ENCODE results near the gene PHKG2. TPM values are rescaled to one million over a fixed set of nuclear protein-coding genes. Genes with fewer than 3 reads are reported as not detected.

PHKG2 gene
- total and polyA plus RNA-seq, 3 donors from 2014 or later = 78.4 to 312 (median 129) TPM

DNA sequence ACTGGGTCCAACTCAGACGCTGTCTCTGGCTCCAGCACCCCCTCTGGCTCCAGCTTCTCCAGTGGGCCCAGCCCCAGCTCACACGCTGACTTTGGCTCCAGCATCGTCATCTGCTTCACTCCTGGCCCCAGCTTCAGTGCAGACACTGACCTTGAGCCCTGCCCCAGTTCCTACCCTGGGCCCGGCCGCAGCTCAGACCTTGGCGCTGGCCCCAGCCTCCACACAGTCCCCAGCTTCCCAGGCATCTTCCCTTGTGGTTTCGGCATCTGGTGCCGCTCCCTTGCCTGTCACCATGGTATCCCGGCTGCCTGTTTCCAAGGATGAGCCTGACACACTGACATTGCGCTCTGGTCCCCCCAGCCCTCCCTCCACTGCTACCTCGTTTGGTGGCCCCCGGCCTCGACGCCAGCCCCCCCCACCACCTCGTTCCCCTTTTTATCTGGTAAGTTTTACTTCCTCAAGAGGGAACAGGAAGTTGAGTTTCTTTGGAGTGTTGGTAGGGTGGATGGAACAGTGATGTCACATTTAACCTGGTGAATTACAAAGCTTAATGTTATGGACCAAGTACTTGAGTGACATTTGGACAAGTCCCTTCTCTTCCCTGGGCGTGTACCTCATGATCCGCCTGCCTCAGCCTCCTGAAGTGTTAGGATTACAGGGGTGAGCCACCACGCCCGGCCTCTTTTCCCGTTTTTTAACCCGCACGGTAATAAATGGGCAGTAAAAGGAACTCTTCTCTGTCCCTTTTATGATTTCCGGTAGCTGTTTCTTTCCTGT lies 23.4 kb upstream of the PHKG2 start:
- intact Hi-C loops (cut with DNase I; ENCODE audit: low total_unique reads) = no loop called here
- peak; percentile 72 for DNase-seq
- Histone ChIP-seq H3K4me1 (peaks cover 2% of the 10 kb centered on the region), H3K9me3 (no peaks in the 10 kb centered on the region), H3K4me3 (no peak overlapping the region), H3K27me3 (no peaks in the 10 kb centered on the region), H3K36me3 (ENCODE audit: low read depth, missing control alignments) (no peaks in the 10 kb centered on the region), H3K27ac (peak overlapping the region in 1 of 2 donors; percentile 46)
- WGBS, 2 donors = 58 to 66% methylated on average over 23 of the region's 23 CpGs
- TF ChIP-seq, protein P1, sequence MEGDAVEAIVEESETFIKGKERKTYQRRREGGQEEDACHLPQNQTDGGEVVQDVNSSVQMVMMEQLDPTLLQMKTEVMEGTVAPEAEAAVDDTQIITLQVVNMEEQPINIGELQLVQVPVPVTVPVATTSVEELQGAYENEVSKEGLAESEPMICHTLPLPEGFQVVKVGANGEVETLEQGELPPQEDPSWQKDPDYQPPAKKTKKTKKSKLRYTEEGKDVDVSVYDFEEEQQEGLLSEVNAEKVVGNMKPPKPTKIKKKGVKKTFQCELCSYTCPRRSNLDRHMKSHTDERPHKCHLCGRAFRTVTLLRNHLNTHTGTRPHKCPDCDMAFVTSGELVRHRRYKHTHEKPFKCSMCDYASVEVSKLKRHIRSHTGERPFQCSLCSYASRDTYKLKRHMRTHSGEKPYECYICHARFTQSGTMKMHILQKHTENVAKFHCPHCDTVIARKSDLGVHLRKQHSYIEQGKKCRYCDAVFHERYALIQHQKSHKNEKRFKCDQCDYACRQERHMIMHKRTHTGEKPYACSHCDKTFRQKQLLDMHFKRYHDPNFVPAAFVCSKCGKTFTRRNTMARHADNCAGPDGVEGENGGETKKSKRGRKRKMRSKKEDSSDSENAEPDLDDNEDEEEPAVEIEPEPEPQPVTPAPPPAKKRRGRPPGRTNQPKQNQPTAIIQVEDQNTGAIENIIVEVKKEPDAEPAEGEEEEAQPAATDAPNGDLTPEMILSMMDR (IDR thresholded peaks at IDR 0.05) = no peak
- TF ChIP-seq POLR2A (IDR thresholded peaks at IDR 0.05) = no peak

DNA sequence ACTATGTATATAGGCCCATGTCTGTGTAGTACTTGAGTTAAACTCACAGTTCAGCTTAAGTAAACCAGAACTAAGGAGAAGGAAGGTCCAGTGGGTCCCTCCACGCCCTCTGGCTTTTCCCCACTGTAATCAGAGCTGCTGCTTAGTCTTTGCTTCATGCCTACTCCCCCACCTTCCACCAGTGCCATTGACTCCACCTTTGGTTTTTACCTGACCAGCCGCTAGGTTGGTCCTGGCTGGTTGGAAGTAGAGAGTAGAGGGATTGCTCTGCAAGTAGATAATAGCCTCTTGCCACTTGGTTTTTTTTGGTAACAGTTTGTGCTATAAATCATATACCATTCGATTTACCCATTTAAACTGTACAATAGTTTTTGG lies 22.8 kb upstream of the PHKG2 start:
- H3K27ac ChIP-seq = peak overlapping the region in 1 of 2 donors; percentile 46
- 94 to 95% methylated on average over 3 of the region's 3 CpGs for WGBS, 2 donors
- no peak for DNase-seq
- H3K4me3 ChIP-seq = no peak overlapping the region
- H3K9me3 ChIP-seq = no peaks in the 10 kb centered on the region
- no peaks in the 10 kb centered on the region for H3K36me3 ChIP-seq (ENCODE audit: low read depth, missing control alignments)
- intact Hi-C loops (cut with DNase I; ENCODE audit: low total_unique reads) = no loop called here
- peaks cover 2% of the 10 kb centered on the region for H3K4me1 ChIP-seq
- no peak for TF ChIP-seq POLR2A (IDR thresholded peaks at IDR 0.05)
- TF ChIP-seq, protein P1 (IDR thresholded peaks at IDR 0.05) = no peak
- H3K27me3 ChIP-seq = no peaks in the 10 kb centered on the region

DNA sequence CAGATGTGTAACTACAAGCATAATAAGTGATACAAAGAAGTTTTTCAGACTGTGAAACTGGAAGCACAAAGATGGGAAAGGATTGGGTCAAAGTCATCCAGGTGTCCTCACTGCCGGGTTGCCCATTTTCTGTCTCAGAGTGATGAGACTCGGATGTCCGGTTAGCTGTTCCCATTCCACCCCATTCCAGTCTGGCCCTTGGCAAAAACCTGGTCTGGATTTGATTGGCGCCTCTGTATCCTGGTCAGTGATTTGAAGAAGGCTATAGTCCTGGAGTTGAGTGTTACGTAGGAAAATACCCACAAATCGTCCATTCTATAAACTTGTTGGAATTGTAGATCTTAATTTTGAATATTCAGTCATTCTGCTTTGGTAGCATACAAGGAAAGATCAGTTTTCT lies 19.9 kb upstream of the PHKG2 start:
- H3K4me1 ChIP-seq = peaks cover 2% of the 10 kb centered on the region
- no peak overlapping the region for H3K27ac ChIP-seq
- no peaks in the 10 kb centered on the region for H3K9me3 ChIP-seq
- H3K4me3 ChIP-seq = no peak overlapping the region
- 90% methylated on average over 6 of the region's 6 CpGs for WGBS, 2 donors
- H3K27me3 ChIP-seq = no peaks in the 10 kb centered on the region
- H3K36me3 ChIP-seq (ENCODE audit: low read depth, missing control alignments) = no peaks in the 10 kb centered on the region
- no peak for DNase-seq
- TF ChIP-seq, protein P1 (IDR thresholded peaks at IDR 0.05) = no peak
- TF ChIP-seq POLR2A (IDR thresholded peaks at IDR 0.05) = no peak
- intact Hi-C loops (cut with DNase I; ENCODE audit: low total_unique reads) = no loop called here

DNA sequence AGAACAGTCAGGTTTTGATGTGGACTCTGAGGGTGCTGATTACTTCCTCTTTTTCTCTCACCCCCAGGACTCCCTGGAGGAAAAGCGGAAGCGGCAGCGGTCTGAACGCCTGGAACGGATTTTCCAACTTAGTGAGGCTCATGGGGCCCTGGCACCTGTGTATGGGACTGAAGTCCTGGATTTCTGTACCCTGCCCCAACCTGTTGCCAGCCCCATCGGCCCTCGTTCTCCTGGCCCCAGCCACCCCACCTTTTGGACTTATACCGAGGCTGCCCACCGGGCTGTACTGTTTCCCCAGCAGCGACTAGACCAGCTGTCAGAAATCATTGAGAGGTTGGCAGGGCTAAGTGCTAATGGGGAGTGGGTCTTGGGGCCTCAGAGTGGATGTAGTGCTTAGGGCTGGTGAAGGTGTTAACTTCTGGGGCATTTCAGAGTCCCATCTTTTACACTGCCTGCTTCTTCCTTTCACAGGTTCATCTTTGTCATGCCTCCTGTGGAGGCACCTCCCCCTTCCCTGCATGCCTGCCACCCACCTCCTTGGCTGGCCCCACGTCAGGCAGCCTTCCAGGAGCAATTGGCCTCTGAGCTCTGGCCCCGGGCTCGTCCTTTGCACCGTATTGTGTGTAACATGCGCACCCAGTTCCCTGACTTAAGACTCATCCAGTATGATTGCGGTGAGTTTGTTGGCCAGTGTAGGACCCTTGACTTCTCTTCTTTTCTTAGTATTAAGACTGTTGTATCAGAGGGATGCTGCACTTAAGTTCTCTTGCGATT lies 19.1 kb upstream of the PHKG2 start:
- 86 to 87% methylated on average over 17 of the region's 17 CpGs for WGBS, 2 donors
- Histone ChIP-seq H3K27ac (no peak overlapping the region), H3K9me3 (no peaks in the 10 kb centered on the region), H3K27me3 (no peaks in the 10 kb centered on the region), H3K4me3 (no peak overlapping the region), H3K36me3 (ENCODE audit: low read depth, missing control alignments) (no peaks in the 10 kb centered on the region), H3K4me1 (peaks cover 2% of the 10 kb centered on the region)
- DNase-seq = no peak
- TF ChIP-seq, protein P1 (IDR thresholded peaks at IDR 0.05) = no peak
- no peak for TF ChIP-seq POLR2A (IDR thresholded peaks at IDR 0.05)
- intact Hi-C loops (cut with DNase I; ENCODE audit: low total_unique reads) = no loop called here
